Kidney epithelial cell (primary cell): ENCODE results near the gene LPAR3. TPM values are rescaled to one million over a fixed set of nuclear protein-coding genes. Genes with fewer than 3 reads are reported as not detected.
A peak's percentile ranks its signal among the peaks of the same experiment; 100 is the strongest.
"Not testable (repeated sequence)": the region's sequence is repeated elsewhere in the genome, so short reads cannot be mapped to it uniquely, and the experiment has no call there.

ENCODE experiments used
- DNase-seq: peaks from one replicate; pipeline ENCODE4 v3.0.0-alpha.2; 2010; ENCODE audit warnings: low read depth
- H3K27me3 ChIP-seq: 2 replicates; pipeline ENCODE4 v1.6.0; 2011; ENCODE audit warnings: low read length; ENCODE audit not compliant: control insufficient read depth, insufficient read depth
- H3K36me3 ChIP-seq: 2 replicates; pipeline ENCODE4 v1.5.1; 2011; ENCODE audit warnings: low read length; ENCODE audit not compliant: control insufficient read depth, insufficient read depth
- H3K4me3 ChIP-seq: 2 replicates; pipeline ENCODE4 v1.5.1; 2011; ENCODE audit warnings: low read depth, mild to moderate bottlenecking, control low read depth, low read length
- CTCF ChIP-seq: IDR thresholded peaks from 2 replicates; pipeline ENCODE4 v1.5.1; 2011; ENCODE audit warnings: mild to moderate bottlenecking, moderate library complexity, low read length, control low read depth, inconsistent platforms; ENCODE audit not compliant: insufficient read depth, poor library complexity, severe bottlenecking
- total RNA-seq: library from RNA; depleted of rRNA; stranded (reverse); fragments of >200 nt; gene quantifications from 2 replicates; pipeline ENCODE4 v1.2.3, GENCODE V29; 2015

LPAR3 gene
- total RNA-seq, 1 donor from 2014 or later: 0.58 TPM

GRCh38 chr1:84912726-84913554 lies 19.9 kb upstream of the LPAR3 start:
- no peak for DNase-seq
- Histone ChIP-seq H3K36me3 (no peaks in the 10 kb centered on the region), H3K4me3 (no peak overlapping the region), H3K27me3 (no peaks in the 10 kb centered on the region)
- TF ChIP-seq CTCF: no peak

GRCh38 chr1:84908746-84909464 lies 15.9 kb upstream of the LPAR3 start:
- H3K36me3 ChIP-seq, H3K4me3 ChIP-seq, DNase-seq, H3K27me3 ChIP-seq: not testable (repeated sequence)

DNA sequence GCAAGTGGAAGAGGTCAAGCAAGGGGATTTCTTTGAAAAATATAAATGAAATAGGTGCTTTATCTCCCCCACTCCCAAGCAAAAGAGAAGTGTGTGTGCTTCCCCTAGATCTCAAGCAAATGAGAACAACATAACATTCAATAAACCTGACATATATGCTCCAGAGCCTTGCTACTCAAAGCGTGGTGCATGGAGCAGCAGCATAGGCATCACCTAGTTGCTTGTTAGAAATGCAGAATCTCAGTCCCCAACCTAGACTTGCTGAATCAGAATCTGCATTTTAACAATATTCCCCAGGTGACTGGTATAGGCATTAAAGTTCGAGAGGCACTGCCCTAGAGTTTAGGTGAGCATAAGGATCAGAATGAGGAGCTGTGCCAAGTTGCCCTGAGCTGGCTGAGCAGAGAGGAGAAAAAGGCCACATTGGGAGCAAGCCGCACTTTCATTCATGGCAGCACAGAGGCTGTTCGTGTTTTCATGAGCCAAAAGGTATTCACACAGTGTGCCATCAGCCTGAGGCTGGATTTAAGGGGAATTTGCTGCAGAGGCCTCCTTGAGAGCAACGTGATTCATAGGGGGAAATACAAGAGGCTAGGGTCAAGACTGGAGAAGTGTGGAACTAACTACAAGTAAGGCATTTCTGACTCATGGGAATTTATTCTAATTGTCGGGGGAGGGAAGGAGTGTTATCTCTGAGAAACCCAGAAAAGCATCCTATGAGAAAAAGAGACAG lies 14.3 kb upstream of the LPAR3 start:
- no peak for TF ChIP-seq CTCF
- peak; percentile 80 for DNase-seq
- no peaks in the 10 kb centered on the region for H3K27me3 ChIP-seq
- no peak overlapping the region for H3K4me3 ChIP-seq
- H3K36me3 ChIP-seq: no peaks in the 10 kb centered on the region

GRCh38 chr1:84902727-84903126 lies 9.7 kb upstream of the LPAR3 start:
- H3K36me3 ChIP-seq, H3K27me3 ChIP-seq, H3K4me3 ChIP-seq, DNase-seq: not testable (repeated sequence)

DNA sequence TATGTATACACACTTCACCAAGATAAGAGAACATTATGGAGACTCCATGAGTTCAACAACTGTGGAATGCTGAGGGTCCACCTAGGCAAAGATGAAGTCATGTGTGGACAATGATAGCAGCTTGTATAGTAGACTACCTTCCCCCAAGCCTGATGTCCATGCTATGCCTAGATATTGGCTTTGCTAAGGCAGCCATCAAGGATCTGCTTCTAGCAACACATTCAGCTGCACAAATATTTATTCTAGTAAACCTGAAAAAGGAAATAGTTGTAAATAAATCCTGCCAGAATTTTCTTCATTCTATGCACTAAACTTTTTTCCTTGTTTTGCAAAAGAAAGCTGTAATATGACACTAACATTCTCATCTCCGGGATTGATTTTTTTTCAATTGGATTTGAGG lies 7.0 kb upstream of the LPAR3 start:
- no peak overlapping the region for H3K4me3 ChIP-seq
- no peaks in the 10 kb centered on the region for H3K27me3 ChIP-seq
- DNase-seq: no peak
- no peaks in the 10 kb centered on the region for H3K36me3 ChIP-seq
- TF ChIP-seq CTCF: no peak

GRCh38 chr1:84896279-84896678 lies 3.3 kb upstream of the LPAR3 start:
- DNase-seq: no peak
- Histone ChIP-seq H3K36me3 (no peaks in the 10 kb centered on the region), H3K4me3 (no peak overlapping the region), H3K27me3 (peaks cover 17% of the 10 kb centered on the region)
- no peak for TF ChIP-seq CTCF
